ENCODE data around the gene LRRK1.

The LRRK1 gene

GRCh38 chr15:101026656-101027272, 107.6 kb downstream of the LRRK1 start:
- no peak overlapping the region for H2BK5ac ChIP-seq (ENCODE audit: low read length)
- DNase-seq: no peak
- H2BK15ac ChIP-seq (replicated peaks; ENCODE audit: low read depth): no peak overlapping the region
- no peak overlapping the region for H4K8ac ChIP-seq (ENCODE audit: low read depth, low read length)
- H3K23ac ChIP-seq (ENCODE audit: low read length): no peak overlapping the region
- H2BK120ac ChIP-seq (ENCODE audit: low read depth, low read length): no peak overlapping the region
- H3K9ac ChIP-seq (ENCODE audit: low read length): no peak overlapping the region
- H3K36me3 ChIP-seq (ENCODE audit: control insufficient read depth, insufficient read depth, low read length): no peaks in the 10 kb centered on the region
- no peak overlapping the region for H3K18ac ChIP-seq (ENCODE audit: low read length)
- H3K56ac ChIP-seq (ENCODE audit: low read length): no peak overlapping the region
- H4K5ac ChIP-seq (ENCODE audit: low read length): no peak overlapping the region
- H3K4ac ChIP-seq (ENCODE audit: low read depth, low read length): no peak overlapping the region
- H3K79me2 ChIP-seq (ENCODE audit: control insufficient read depth, insufficient read depth, low read length): no peaks in the 10 kb centered on the region
- H3K27ac ChIP-seq (ENCODE audit: low read depth, low read length): no peak overlapping the region
- no peaks in the 10 kb centered on the region for H3K79me1 ChIP-seq (ENCODE audit: low read length)
- no peaks in the 10 kb centered on the region for H3K4me1 ChIP-seq (ENCODE audit: control insufficient read depth, low read depth, low read length)
- no CpG with 5 or more reads among the region's 13 CpGs for WGBS (ENCODE audit: extremely low coverage, insufficient coverage, low lambda C conversion rate)
- H2AK5ac ChIP-seq (ENCODE audit: low read length): no peak overlapping the region
- H3K4me2 ChIP-seq (ENCODE audit: low read length): no peak overlapping the region
- no peak overlapping the region for H3K4me3 ChIP-seq (ENCODE audit: low read length)
- H3K27me3 ChIP-seq (ENCODE audit: insufficient read depth, low read length, poor library complexity): no peaks in the 10 kb centered on the region

GRCh38 chr15:101027273-101027901, 108.2 kb downstream of the LRRK1 start:
- Histone ChIP-seq H3K23ac (ENCODE audit: low read length) (no peak overlapping the region), H3K18ac (ENCODE audit: low read length) (no peak overlapping the region), H4K5ac (ENCODE audit: low read length) (no peak overlapping the region), H2AK5ac (ENCODE audit: low read length) (no peak overlapping the region), H3K36me3 (ENCODE audit: control insufficient read depth, insufficient read depth, low read length) (no peaks in the 10 kb centered on the region), H3K56ac (ENCODE audit: low read length) (no peak overlapping the region), H3K79me1 (ENCODE audit: low read length) (no peaks in the 10 kb centered on the region), H3K4me1 (ENCODE audit: control insufficient read depth, low read depth, low read length) (no peaks in the 10 kb centered on the region), H2BK120ac (ENCODE audit: low read depth, low read length) (no peak overlapping the region), H2BK5ac (ENCODE audit: low read length) (no peak overlapping the region), H4K8ac (ENCODE audit: low read depth, low read length) (no peak overlapping the region), H3K4me2 (ENCODE audit: low read length) (no peak overlapping the region), H3K79me2 (ENCODE audit: control insufficient read depth, insufficient read depth, low read length) (no peaks in the 10 kb centered on the region), H3K27me3 (ENCODE audit: insufficient read depth, low read length, poor library complexity) (no peaks in the 10 kb centered on the region), H3K27ac (ENCODE audit: low read depth, low read length) (no peak overlapping the region), H3K9ac (ENCODE audit: low read length) (no peak overlapping the region), H3K4ac (ENCODE audit: low read depth, low read length) (no peak overlapping the region), H3K4me3 (ENCODE audit: low read length) (no peak overlapping the region), H2BK15ac (replicated peaks; ENCODE audit: low read depth) (no peak overlapping the region)
- no peak for DNase-seq
- WGBS (ENCODE audit: extremely low coverage, insufficient coverage, low lambda C conversion rate): no CpG with 5 or more reads among the region's 25 CpGs

- H3K4me2 ChIP-seq (ENCODE audit: low read length): no peak overlapping the region
- no peak overlapping the region for H3K27ac ChIP-seq (ENCODE audit: low read depth, low read length)
These were observed 108.8 kb downstream of the LRRK1 start for GRCh38 chr15:101027920-101028319.

GRCh38 chr15:101028321-101028720, 109.2 kb downstream of the LRRK1 start:
- Histone ChIP-seq H3K4me2 (ENCODE audit: low read length) (no peak overlapping the region), H3K27me3 (ENCODE audit: insufficient read depth, low read length, poor library complexity) (no peaks in the 10 kb centered on the region), H3K4me1 (ENCODE audit: control insufficient read depth, low read depth, low read length) (no peaks in the 10 kb centered on the region), H3K23ac (ENCODE audit: low read length) (no peak overlapping the region), H3K4me3 (ENCODE audit: low read length) (no peak overlapping the region), H3K27ac (ENCODE audit: low read depth, low read length) (no peak overlapping the region), H2BK120ac (ENCODE audit: low read depth, low read length) (no peak overlapping the region), H3K79me1 (ENCODE audit: low read length) (no peaks in the 10 kb centered on the region), H3K18ac (ENCODE audit: low read length) (no peak overlapping the region), H3K56ac (ENCODE audit: low read length) (no peak overlapping the region), H2BK15ac (replicated peaks; ENCODE audit: low read depth) (no peak overlapping the region), H3K36me3 (ENCODE audit: control insufficient read depth, insufficient read depth, low read length) (no peaks in the 10 kb centered on the region), H4K5ac (ENCODE audit: low read length) (no peak overlapping the region), H3K4ac (ENCODE audit: low read depth, low read length) (no peak overlapping the region), H4K8ac (ENCODE audit: low read depth, low read length) (no peak overlapping the region), H3K9ac (ENCODE audit: low read length) (no peak overlapping the region), H2AK5ac (ENCODE audit: low read length) (no peak overlapping the region), H3K79me2 (ENCODE audit: control insufficient read depth, insufficient read depth, low read length) (no peaks in the 10 kb centered on the region), H2BK5ac (ENCODE audit: low read length) (no peak overlapping the region)
- WGBS (ENCODE audit: extremely low coverage, insufficient coverage, low lambda C conversion rate): no CpG with 5 or more reads among the region's 9 CpGs
- DNase-seq: no peak

More at GRCh38 chr15:101027920-101028319, 108.8 kb downstream of the LRRK1 start:
- Histone ChIP-seq H3K18ac (ENCODE audit: low read length) (no peak overlapping the region), H3K9ac (ENCODE audit: low read length) (no peak overlapping the region), H3K27me3 (ENCODE audit: insufficient read depth, low read length, poor library complexity) (no peaks in the 10 kb centered on the region), H3K4me3 (ENCODE audit: low read length) (no peak overlapping the region), H4K8ac (ENCODE audit: low read depth, low read length) (no peak overlapping the region), H2AK5ac (ENCODE audit: low read length) (no peak overlapping the region), H2BK15ac (replicated peaks; ENCODE audit: low read depth) (no peak overlapping the region), H3K79me1 (ENCODE audit: low read length) (no peaks in the 10 kb centered on the region), H3K23ac (ENCODE audit: low read length) (no peak overlapping the region), H3K36me3 (ENCODE audit: control insufficient read depth, insufficient read depth, low read length) (no peaks in the 10 kb centered on the region), H3K56ac (ENCODE audit: low read length) (no peak overlapping the region), H4K5ac (ENCODE audit: low read length) (no peak overlapping the region), H3K4ac (ENCODE audit: low read depth, low read length) (no peak overlapping the region), H2BK120ac (ENCODE audit: low read depth, low read length) (no peak overlapping the region), H2BK5ac (ENCODE audit: low read length) (no peak overlapping the region), H3K79me2 (ENCODE audit: control insufficient read depth, insufficient read depth, low read length) (no peaks in the 10 kb centered on the region), H3K4me1 (ENCODE audit: control insufficient read depth, low read depth, low read length) (no peaks in the 10 kb centered on the region)
- no peak for DNase-seq
- no CpG with 5 or more reads among the region's 13 CpGs for WGBS (ENCODE audit: extremely low coverage, insufficient coverage, low lambda C conversion rate)

- no peak overlapping the region for H4K5ac ChIP-seq (ENCODE audit: low read length)
- no peaks in the 10 kb centered on the region for H3K79me2 ChIP-seq (ENCODE audit: control insufficient read depth, insufficient read depth, low read length)
- H2BK15ac ChIP-seq (replicated peaks; ENCODE audit: low read depth): no peak overlapping the region
- H2AK5ac ChIP-seq (ENCODE audit: low read length): no peak overlapping the region
- no peak overlapping the region for H4K8ac ChIP-seq (ENCODE audit: low read depth, low read length)
- no peak overlapping the region for H3K23ac ChIP-seq (ENCODE audit: low read length)
- no peak overlapping the region for H3K27ac ChIP-seq (ENCODE audit: low read depth, low read length)
- H3K4me3 ChIP-seq (ENCODE audit: low read length): no peak overlapping the region
- no peak overlapping the region for H3K56ac ChIP-seq (ENCODE audit: low read length)
- no peak overlapping the region for H3K4me2 ChIP-seq (ENCODE audit: low read length)
- no peaks in the 10 kb centered on the region for H3K27me3 ChIP-seq (ENCODE audit: insufficient read depth, low read length, poor library complexity)
- no peaks in the 10 kb centered on the region for H3K36me3 ChIP-seq (ENCODE audit: control insufficient read depth, insufficient read depth, low read length)
- no peak overlapping the region for H2BK120ac ChIP-seq (ENCODE audit: low read depth, low read length)
- no peak overlapping the region for H3K4ac ChIP-seq (ENCODE audit: low read depth, low read length)
- H3K4me1 ChIP-seq (ENCODE audit: control insufficient read depth, low read depth, low read length): no peaks in the 10 kb centered on the region
- no peak overlapping the region for H3K9ac ChIP-seq (ENCODE audit: low read length)
- DNase-seq: no peak
- H3K18ac ChIP-seq (ENCODE audit: low read length): no peak overlapping the region
- no peaks in the 10 kb centered on the region for H3K79me1 ChIP-seq (ENCODE audit: low read length)
- no CpG with 5 or more reads among the region's 19 CpGs for WGBS (ENCODE audit: extremely low coverage, insufficient coverage, low lambda C conversion rate)
- no peak overlapping the region for H2BK5ac ChIP-seq (ENCODE audit: low read length)
These were observed 109.7 kb downstream of the LRRK1 start for GRCh38 chr15:101028772-101029438.

Data from mesendoderm (in vitro differentiated cells).